ENCODE measurements around the gene RIC3. TPM values are rescaled to one million over a fixed set of nuclear protein-coding genes. Genes with fewer than 3 reads are reported as not detected.

RIC3 gene
- total and polyA plus RNA-seq, 2 of the 8 experiments (the other 6 are each of a cell fraction or from before 2014, with no cell fraction given), result 6.4 to 15.5 TPM

DNA sequence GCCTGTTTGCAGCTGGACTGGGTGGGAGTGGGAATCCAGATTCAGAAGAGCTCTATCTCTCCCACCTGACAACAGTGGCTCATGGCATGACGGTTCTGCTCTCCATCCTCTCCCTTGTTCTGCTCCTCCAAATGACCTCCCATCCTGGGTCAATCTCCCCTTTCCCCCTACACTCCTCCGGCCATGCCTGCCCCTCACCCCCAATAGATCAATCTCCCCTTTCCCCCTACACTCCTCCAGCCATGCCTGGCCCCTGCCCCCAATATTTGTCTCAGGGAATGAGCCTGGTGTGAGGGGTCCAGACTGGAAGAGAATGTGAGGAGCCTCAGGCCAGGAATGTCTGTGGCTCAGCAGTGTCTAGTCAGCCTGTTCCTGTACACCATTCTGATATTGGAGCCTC, 30.9 kb upstream of the RIC3 start:
- no peak overlapping the region for H2BK120ac ChIP-seq (replicated peaks; ENCODE audit: low read depth, low read length)
- FAIRE-seq (no peak), DNase-seq (ENCODE audit: low read depth in 1 of 2, low spot score in 2 of 2) (peak in 1 of 2 experiments; percentile 8)
- peaks cover 0 to 8% (median under 1%) of the 10 kb centered on the region in 4 experiments; a peak in 1 of 7 replicates for H3K27me3 ChIP-seq (replicated peaks in 1 of 4; ENCODE audit: control insufficient read depth in 3 of 4, extremely low read depth in 1 of 4, insufficient read depth in 3 of 4, low read length in 3 of 4)
- no peak overlapping the region for H3K4me3 ChIP-seq (ENCODE audit: extremely low read depth in 1 of 4, insufficient read depth in 2 of 4, low read depth in 3 of 4, low read length in 4 of 4)
- no peak overlapping the region for H4K5ac ChIP-seq (ENCODE audit: insufficient read length, low read depth, low read length)
- H4K8ac ChIP-seq (ENCODE audit: extremely low read depth, insufficient read depth, low read length), result no peak overlapping the region
- no peaks in the 10 kb centered on the region for H3K9me3 ChIP-seq (ENCODE audit: insufficient read depth in 2 of 2, low read depth in 1 of 2, low read length in 1 of 2)
- H2AK5ac ChIP-seq (ENCODE audit: low read depth, low read length), result no peak overlapping the region
- no peak overlapping the region for H3K4me2 ChIP-seq (ENCODE audit: insufficient read depth in 1 of 2, low read depth in 2 of 2, low read length in 2 of 2)
- H3K9ac ChIP-seq (replicated peaks in 1 of 4; ENCODE audit: extremely low read depth in 1 of 4, low read depth in 3 of 4, low read length in 3 of 4), result no peak overlapping the region
- no peaks in the 10 kb centered on the region for H3K36me3 ChIP-seq (ENCODE audit: control insufficient read depth in 2 of 4, insufficient read depth in 4 of 4, low read length in 3 of 4)
- no peak overlapping the region for H2BK15ac ChIP-seq (ENCODE audit: low read length)
- H2BK12ac ChIP-seq (ENCODE audit: low read depth, low read length), result no peak overlapping the region
- H4K20me1 ChIP-seq (replicated peaks in 1 of 2; ENCODE audit: control insufficient read depth in 1 of 2, insufficient read depth in 2 of 2, low read length in 2 of 2), result no peaks in the 10 kb centered on the region
- no peak overlapping the region for H3K14ac ChIP-seq (ENCODE audit: insufficient read length)
- H3K56ac ChIP-seq (replicated peaks; ENCODE audit: insufficient read length, low read depth, low read length), result no peak overlapping the region
- no peak for TF ChIP-seq CEBPB (IDR thresholded peaks at IDR 0.05; ENCODE audit: low read depth, low read length)
- no peak for TF ChIP-seq TCF12 (IDR thresholded peaks at IDR 0.05; ENCODE audit: low read depth, low read length)
- TF ChIP-seq RAD21 (IDR thresholded peaks at IDR 0.05 in 1 of 2, conservative IDR thresholded peaks at IDR 0.05 in 1 of 2; ENCODE audit: low read depth in 2 of 2, low read length in 2 of 2), result no peak
- TF ChIP-seq SRF (IDR thresholded peaks at IDR 0.05; ENCODE audit: low read depth, low read length), result no peak
- TF ChIP-seq SP1 (IDR thresholded peaks at IDR 0.05; ENCODE audit: low read depth, low read length), result no peak
- TF ChIP-seq TEAD4 (IDR thresholded peaks at IDR 0.05; ENCODE audit: low read depth, low read length), result no peak
- no peak for TF ChIP-seq NANOG (IDR thresholded peaks at IDR 0.05; ENCODE audit: insufficient read depth, low read depth, low read length, poor library complexity, severe bottlenecking)
- no peak overlapping the region for H3K18ac ChIP-seq (ENCODE audit: extremely low read depth, low read length)
- H2BK5ac ChIP-seq (ENCODE audit: low read depth, low read length), result no peak overlapping the region
- WGBS, 2 experiments (ENCODE audit: extremely low coverage in 1 of 2, insufficient coverage in 1 of 2, insufficient read length in 1 of 2, insufficient replicate concordance in 2 of 2, low coverage in 1 of 2, low lambda C conversion rate in 2 of 2, missing lambda C conversion rate in 1 of 2), result 88% methylated on average over 2 of the region's 2 CpGs; no CpG with 5 or more reads in 1 of the 2 experiments
- H3K4ac ChIP-seq (replicated peaks; ENCODE audit: insufficient read length, low read depth, low read length), result no peak overlapping the region
- H2AFZ ChIP-seq (ENCODE audit: low read length), result no peak overlapping the region
- POLR2A ChIA-PET (ENCODE audit: partially characterized antibody), result no interaction called here
- H3K79me1 ChIP-seq (ENCODE audit: low read depth, low read length), result no peaks in the 10 kb centered on the region
- no peak overlapping the region for H4K91ac ChIP-seq (replicated peaks; ENCODE audit: insufficient read length, low read length)
- H3K23me2 ChIP-seq (ENCODE audit: low read depth, low read length), result no peaks in the 10 kb centered on the region
- H3K27ac ChIP-seq (ENCODE audit: low read depth, low read length), result no peak overlapping the region
- no peaks in the 10 kb centered on the region for H3K4me1 ChIP-seq (replicated peaks in 1 of 4; ENCODE audit: control insufficient read depth in 3 of 4, insufficient read depth in 4 of 4, low read length in 3 of 4)
- CTCF ChIA-PET (ENCODE audit: partially characterized antibody), result interaction anchor here (0.9 to 13.8 kb wide), 3 partner anchors 12 to 119 kb away, joined by 3 to 342 read pairs (median 5); no protein-coding TSS in a partner anchor
- no peak overlapping the region for H2BK20ac ChIP-seq (ENCODE audit: low read length)
- no peaks in the 10 kb centered on the region for H3K79me2 ChIP-seq (ENCODE audit: control insufficient read depth in 1 of 2, insufficient read depth in 2 of 2, low read length in 2 of 2)
- no peak overlapping the region for H3K23ac ChIP-seq (ENCODE audit: insufficient read length)
